ENCODE data around the gene MAL. TPM values are rescaled to one million over a fixed set of nuclear protein-coding genes. Genes with fewer than 3 reads are reported as not detected.
A peak's percentile ranks its signal among the peaks of the same experiment; 100 is the strongest.

Gene MAL
- total and polyA plus RNA-seq, 2 of the 13 experiments (the other 11 are each of a cell fraction or from before 2014, with no cell fraction given), result not detected

DNA sequence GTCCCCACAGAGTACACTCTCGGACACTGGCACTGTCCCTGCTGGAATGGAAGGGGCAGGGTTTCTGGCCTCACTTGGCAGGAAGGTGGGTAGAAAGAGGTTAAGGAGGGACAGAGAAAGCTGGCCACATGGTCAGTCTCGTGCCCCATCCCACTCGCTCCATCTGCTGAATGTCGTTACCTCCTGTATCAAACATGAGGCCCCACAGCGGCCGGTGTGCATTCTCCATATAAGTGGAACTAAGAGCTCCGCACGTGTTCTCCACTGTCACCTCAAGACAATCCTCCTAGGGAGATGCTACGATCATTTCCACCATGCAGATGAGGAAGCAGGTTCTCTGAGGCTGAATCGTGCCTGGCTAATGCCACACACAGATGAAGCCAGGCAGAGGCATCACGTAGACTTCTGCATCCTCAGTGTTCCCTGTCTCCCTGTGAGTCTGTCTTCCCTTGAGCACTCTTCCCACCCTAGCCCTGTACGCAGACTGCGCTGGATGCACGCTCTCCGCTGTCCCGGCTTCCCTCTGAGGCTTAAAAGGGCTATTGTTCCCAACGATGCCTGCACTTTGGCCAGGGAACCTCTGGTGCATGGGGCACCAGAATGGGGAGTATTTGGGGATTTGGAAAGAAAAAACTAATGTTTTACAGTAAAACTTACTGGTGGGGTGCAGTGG is 35.1 kb downstream of the MAL start (continued):
- TF ChIP-seq PRDM10 (CRISPR knock-in tag; IDR thresholded peaks at IDR 0.05; ENCODE audit: low read depth) (no peak), ZNF143 (CRISPR knock-in tag; IDR thresholded peaks at IDR 0.05) (peak; percentile 55; the same call in 1 of the 2 replicates), BRD4 (CRISPR knock-in tag; IDR thresholded peaks at IDR 0.05) (peak; percentile 67; the same call in 1 of the 2 replicates), CSRNP1 (CRISPR knock-in tag; IDR thresholded peaks at IDR 0.05) (no peak), KLF6 (CRISPR knock-in tag; IDR thresholded peaks at IDR 0.05) (no peak), ISL2 (CRISPR knock-in tag; IDR thresholded peaks at IDR 0.05) (0 out of 2 replicates have a peak, but pooled peaks have one; percentile 20), ISX (CRISPR knock-in tag; conservative IDR thresholded peaks at IDR 0.05) (no peak), ZNF790 (CRISPR knock-in tag; IDR thresholded peaks at IDR 0.05; ENCODE audit: borderline replicate concordance) (no peak), ZNF510 (CRISPR knock-in tag; IDR thresholded peaks at IDR 0.05; ENCODE audit: low read depth) (peak; percentile 39; the same call in 1 of the 2 replicates), ZNF280B (CRISPR knock-in tag; IDR thresholded peaks at IDR 0.05; ENCODE audit: borderline replicate concordance) (no peak), MAX (IDR thresholded peaks at IDR 0.05) (peak; percentile 63), DMAP1 (CRISPR knock-in tag; IDR thresholded peaks at IDR 0.05) (no peak), ZNF256 (CRISPR knock-in tag; conservative IDR thresholded peaks at IDR 0.05) (no peak), HMG20B (CRISPR knock-in tag; conservative IDR thresholded peaks at IDR 0.05) (no peak), GATAD2A (CRISPR knock-in tag; IDR thresholded peaks at IDR 0.05) (peak; percentile 30), ARHGAP35 (CRISPR knock-in tag; IDR thresholded peaks at IDR 0.05; ENCODE audit: borderline replicate concordance) (no peak), ZNF775 (CRISPR knock-in tag; IDR thresholded peaks at IDR 0.05; ENCODE audit: borderline replicate concordance) (no peak), NR2F1 (CRISPR knock-in tag; IDR thresholded peaks at IDR 0.05) (no peak), SRSF9 (IDR thresholded peaks at IDR 0.05; ENCODE audit: borderline replicate concordance, insufficient read depth, low read depth, low read length, poor library complexity, severe bottlenecking) (no peak)
- TF ChIP-seq, protein P1, sequence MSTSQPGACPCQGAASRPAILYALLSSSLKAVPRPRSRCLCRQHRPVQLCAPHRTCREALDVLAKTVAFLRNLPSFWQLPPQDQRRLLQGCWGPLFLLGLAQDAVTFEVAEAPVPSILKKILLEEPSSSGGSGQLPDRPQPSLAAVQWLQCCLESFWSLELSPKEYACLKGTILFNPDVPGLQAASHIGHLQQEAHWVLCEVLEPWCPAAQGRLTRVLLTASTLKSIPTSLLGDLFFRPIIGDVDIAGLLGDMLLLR (CRISPR knock-in tag; IDR thresholded peaks at IDR 0.05), result 0 out of 2 replicates have a peak, but pooled peaks have one; percentile 13
- TF ChIP-seq, protein P2, sequence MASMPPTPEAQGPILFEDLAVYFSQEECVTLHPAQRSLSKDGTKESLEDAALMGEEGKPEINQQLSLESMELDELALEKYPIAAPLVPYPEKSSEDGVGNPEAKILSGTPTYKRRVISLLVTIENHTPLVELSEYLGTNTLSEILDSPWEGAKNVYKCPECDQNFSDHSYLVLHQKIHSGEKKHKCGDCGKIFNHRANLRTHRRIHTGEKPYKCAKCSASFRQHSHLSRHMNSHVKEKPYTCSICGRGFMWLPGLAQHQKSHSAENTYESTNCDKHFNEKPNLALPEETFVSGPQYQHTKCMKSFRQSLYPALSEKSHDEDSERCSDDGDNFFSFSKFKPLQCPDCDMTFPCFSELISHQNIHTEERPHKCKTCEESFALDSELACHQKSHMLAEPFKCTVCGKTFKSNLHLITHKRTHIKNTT (CRISPR knock-in tag; IDR thresholded peaks at IDR 0.05), result no peak

Data from HepG2 (cell line).